Suppressor macrophage treated with lipopolysaccharide for 1 hour (primary cell): ENCODE results near the gene KRTAP4-16.
"Not testable (repeated sequence)": the region's sequence is repeated elsewhere in the genome, so short reads cannot be mapped to it uniquely, and the experiment has no call there.

ENCODE experiments used
- DNase-seq, 3 donors: peaks; one replicate each; pipeline ENCODE4 v3.0.0-alpha.2; 2020 to 2022

KRTAP4-16 gene

GRCh38 chr17:41069031-41069430 is 33.0 kb downstream of the KRTAP4-16 start:
- no peak for DNase-seq

- no peak for DNase-seq
Measured at GRCh38 chr17:41067281-41067680, 34.7 kb downstream of the KRTAP4-16 start.

GRCh38 chr17:41065829-41066624 is 36.0 kb downstream of the KRTAP4-16 start, which contains the start of gene KRTAP2-4:
TSS of gene KRTAP2-4 (minus strand) at chr17:41065879. CDS start at chr17:41065845, 34 bp downstream.
- peak; percentile 20 to 28 (median 21) for DNase-seq

GRCh38 chr17:41065016-41065689 is 36.9 kb downstream of the KRTAP4-16 start:
- not testable (repeated sequence) for DNase-seq

- no peak for DNase-seq
Measured at GRCh38 chr17:41064301-41064700, 37.7 kb downstream of the KRTAP4-16 start.

- no peak for DNase-seq
Measured at GRCh38 chr17:41063449-41063848, 38.6 kb downstream of the KRTAP4-16 start.

GRCh38 chr17:41061964-41062363 is 40.0 kb downstream of the KRTAP4-16 start:
- no peak for DNase-seq

- DNase-seq: no peak
Measured at GRCh38 chr17:41060052-41060604, 41.9 kb downstream of the KRTAP4-16 start, which contains the start of gene KRTAP2-3. TSS of gene KRTAP2-3 (minus strand) at chr17:41060114. CDS start at chr17:41060050, 64 bp downstream.

GRCh38 chr17:41059276-41060051 is 42.5 kb downstream of the KRTAP4-16 start:
- DNase-seq: not testable (repeated sequence)

- DNase-seq: no peak
Measured at GRCh38 chr17:41058741-41059140, 43.3 kb downstream of the KRTAP4-16 start.

- no peak for DNase-seq
Measured at GRCh38 chr17:41057547-41057946, 44.5 kb downstream of the KRTAP4-16 start.

- not testable (repeated sequence) for DNase-seq
Measured at GRCh38 chr17:41055130-41055529, 46.9 kb downstream of the KRTAP4-16 start, which contains the start of gene KRTAP2-2. TSS of gene KRTAP2-2 (minus strand) at chr17:41055230. CDS start at chr17:41055211, 19 bp downstream.

- not testable (repeated sequence) for DNase-seq
Measured at GRCh38 chr17:41054556-41054955, 47.5 kb downstream of the KRTAP4-16 start.

- no peak for DNase-seq
Measured at GRCh38 chr17:41054025-41054424, 48.0 kb downstream of the KRTAP4-16 start.

- DNase-seq: no peak
Measured at GRCh38 chr17:41052566-41052965, 49.4 kb downstream of the KRTAP4-16 start.
